ENCODE measurements around the gene LRRC30.

LRRC30 gene

GRCh38 chr18:7269942-7270341 is 39.1 kb downstream of the LRRC30 start:
- no peak overlapping the region for H3K27ac ChIP-seq
- no peak overlapping the region for H3K4me3 ChIP-seq
- no peaks in the 10 kb centered on the region for H3K9me3 ChIP-seq
- intact Hi-C loops (cut with DNase I; ENCODE audit: low total_unique reads), result loop anchor here (10.0 kb wide), 1 partner anchor 295 kb away; the partner anchor contains the start of gene PTPRM
- TF ChIP-seq CTCF (IDR thresholded peaks at IDR 0.05), result no peak
- DNase-seq, result no peak
- peaks cover 0 to 17% (median 7%) of the 10 kb centered on the region in 4 donors for H3K4me1 ChIP-seq
- no peaks in the 10 kb centered on the region for H3K27me3 ChIP-seq
- no peaks in the 10 kb centered on the region for H3K36me3 ChIP-seq

GRCh38 chr18:7272311-7273049 is 41.6 kb downstream of the LRRC30 start:
- Histone ChIP-seq H3K27ac (peak overlapping the region; percentile 49 to 52), H3K9me3 (no peaks in the 10 kb centered on the region), H3K4me1 (peaks cover 0 to 17% (median 7%) of the 10 kb centered on the region in 4 donors), H3K27me3 (no peaks in the 10 kb centered on the region), H3K36me3 (no peaks in the 10 kb centered on the region), H3K4me3 (peak overlapping the region in 1 of 2 donors; percentile 32)
- DNase-seq, result peak; percentile 61 to 80
- intact Hi-C loops (cut with DNase I; ENCODE audit: low total_unique reads), result loop anchor here (10.0 kb wide), 1 partner anchor 292 kb away; the partner anchor contains the start of gene PTPRM
- peak; percentile 34 to 56 for TF ChIP-seq CTCF (IDR thresholded peaks at IDR 0.05)

GRCh38 chr18:7273301-7273921 is 42.5 kb downstream of the LRRC30 start:
- no peaks in the 10 kb centered on the region for H3K36me3 ChIP-seq
- DNase-seq, result peak; percentile 85 to 87
- no peaks in the 10 kb centered on the region for H3K9me3 ChIP-seq
- no peak for TF ChIP-seq CTCF (IDR thresholded peaks at IDR 0.05)
- H3K4me1 ChIP-seq, result peaks cover 0 to 17% (median 7%) of the 10 kb centered on the region in 4 donors
- intact Hi-C loops (cut with DNase I; ENCODE audit: low total_unique reads), result loop anchor here (10.0 kb wide), 1 partner anchor 291 kb away; the partner anchor contains the start of gene PTPRM
- peak overlapping the region; percentile 43 to 49 for H3K27ac ChIP-seq
- no peak overlapping the region for H3K4me3 ChIP-seq
- peaks cover 0 to 1% of the 10 kb centered on the region in 2 donors for H3K27me3 ChIP-seq

- Histone ChIP-seq H3K4me3 (no peak overlapping the region), H3K36me3 (no peaks in the 10 kb centered on the region), H3K4me1 (no peaks in the 10 kb centered on the region), H3K27ac (no peak overlapping the region), H3K27me3 (peaks cover 0 to 2% of the 10 kb centered on the region in 2 donors), H3K9me3 (no peaks in the 10 kb centered on the region)
- DNase-seq, result no peak
- intact Hi-C loops (cut with DNase I; ENCODE audit: low total_unique reads), result no loop called here
- TF ChIP-seq CTCF (IDR thresholded peaks at IDR 0.05), result no peak
Observed at GRCh38 chr18:7281579-7281978, 50.7 kb downstream of the LRRC30 start.
